Prostate gland (tissue), 2 donors: ENCODE results near the gene PRR5. TPM values are rescaled to one million over a fixed set of nuclear protein-coding genes. Genes with fewer than 3 reads are reported as not detected.

Experiments
- DNase-seq: peaks from one replicate; pipeline ENCODE4 v3.0.0-alpha.2; 2019; ENCODE audit warnings: low spot score
- H3K27ac ChIP-seq, 2 donors: fragments of 200-600 bp; sonication (generic); 2 replicates each; pipeline ENCODE4 v1.5.1; 2017 to 2019
- H3K27me3 ChIP-seq: fragments of 200-600 bp; sonication (generic); replicated peaks from 2 replicates; pipeline ENCODE4 v1.5.1; 2019; ENCODE audit not compliant: insufficient read depth
- H3K36me3 ChIP-seq, 2 donors: fragments of 200-600 bp; sonication (generic); 1 replicate in 1 of 2; 2 replicates in 1 of 2; pipeline versions ENCODE4 v1.5.1 to v1.8.1; 2017 to 2019
- H3K4me1 ChIP-seq: fragments of 200-600 bp; sonication (generic); replicated peaks from 2 replicates; pipeline ENCODE4 v1.5.1; 2019
- H3K4me3 ChIP-seq, 2 donors: fragments of 200-600 bp; sonication (generic); 2 replicates each; pipeline ENCODE4 v1.5.1; 2017 to 2019
- H3K9me3 ChIP-seq: fragments of 200-600 bp; sonication (generic); 2 replicates; pipeline ENCODE4 v1.5.1; 2017
- POLR2A ChIP-seq: fragments of 450-650 bp; IDR thresholded peaks from one replicate; pipeline ENCODE4 v1.6.1; 2016; ENCODE audit warnings: antibody characterized with exemption, mild to moderate bottlenecking
- POLR2AphosphoS5 ChIP-seq: sonication (generic); formaldehyde crosslinking; IDR thresholded peaks from one replicate; pipeline ENCODE4 v1.6.1; 2017; ENCODE audit warnings: antibody characterized with exemption
- WGBS: methylation state at CpG from one replicate; pipeline ENCODE4 v1.1.5; 2018; 5-methylcytosine and 5-hydroxymethylcytosine counted together
- intact Hi-C: fragments of 100-400 bp; cut with DNase I; formaldehyde crosslinking; loops from one replicate; pipeline ENCODE4 v1.14.2; 2022
- total RNA-seq, 2 donors: library from RNA; depleted of rRNA; stranded (reverse); fragments of >200 nt; gene quantifications; one replicate each; pipeline ENCODE4 v1.1.0, GENCODE V29; 2016
- TF ChIP-seq, protein P1 (sequence below), 4 experiments: fragments of 200-600 bp in 2 of 4; fragments of 450-650 bp in 2 of 4; sonication (generic) in 2 of 4; IDR thresholded peaks; 1 replicate in 3 of 4; 2 replicates in 1 of 4; pipeline ENCODE4 v1.5.1; 2016 to 2019; ENCODE audit warnings: antibody characterized with exemption in 4 of 4, mild to moderate bottlenecking in 2 of 4, moderate library complexity in 2 of 4

The PRR5 gene
- total RNA-seq, 2 donors from 2014 or later: 47.8 to 56.5 TPM

GRCh38 chr22:44665115-44665514 is 36.9 kb upstream of the PRR5 start:
- Histone ChIP-seq H3K4me3 (no peak overlapping the region), H3K9me3 (no peaks in the 10 kb centered on the region), H3K4me1 (no peaks in the 10 kb centered on the region), H3K27ac (no peak overlapping the region), H3K36me3 (no peaks in the 10 kb centered on the region), H3K27me3 (no peaks in the 10 kb centered on the region)
- no peak for DNase-seq
- TF ChIP-seq POLR2A (no peak), POLR2AphosphoS5 (no peak)
- TF ChIP-seq, protein P1, sequence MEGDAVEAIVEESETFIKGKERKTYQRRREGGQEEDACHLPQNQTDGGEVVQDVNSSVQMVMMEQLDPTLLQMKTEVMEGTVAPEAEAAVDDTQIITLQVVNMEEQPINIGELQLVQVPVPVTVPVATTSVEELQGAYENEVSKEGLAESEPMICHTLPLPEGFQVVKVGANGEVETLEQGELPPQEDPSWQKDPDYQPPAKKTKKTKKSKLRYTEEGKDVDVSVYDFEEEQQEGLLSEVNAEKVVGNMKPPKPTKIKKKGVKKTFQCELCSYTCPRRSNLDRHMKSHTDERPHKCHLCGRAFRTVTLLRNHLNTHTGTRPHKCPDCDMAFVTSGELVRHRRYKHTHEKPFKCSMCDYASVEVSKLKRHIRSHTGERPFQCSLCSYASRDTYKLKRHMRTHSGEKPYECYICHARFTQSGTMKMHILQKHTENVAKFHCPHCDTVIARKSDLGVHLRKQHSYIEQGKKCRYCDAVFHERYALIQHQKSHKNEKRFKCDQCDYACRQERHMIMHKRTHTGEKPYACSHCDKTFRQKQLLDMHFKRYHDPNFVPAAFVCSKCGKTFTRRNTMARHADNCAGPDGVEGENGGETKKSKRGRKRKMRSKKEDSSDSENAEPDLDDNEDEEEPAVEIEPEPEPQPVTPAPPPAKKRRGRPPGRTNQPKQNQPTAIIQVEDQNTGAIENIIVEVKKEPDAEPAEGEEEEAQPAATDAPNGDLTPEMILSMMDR (IDR thresholded peaks at IDR 0.05): no peak
- 73% methylated on average over 9 of the region's 9 CpGs for WGBS
- intact Hi-C loops: no loop called here

DNA sequence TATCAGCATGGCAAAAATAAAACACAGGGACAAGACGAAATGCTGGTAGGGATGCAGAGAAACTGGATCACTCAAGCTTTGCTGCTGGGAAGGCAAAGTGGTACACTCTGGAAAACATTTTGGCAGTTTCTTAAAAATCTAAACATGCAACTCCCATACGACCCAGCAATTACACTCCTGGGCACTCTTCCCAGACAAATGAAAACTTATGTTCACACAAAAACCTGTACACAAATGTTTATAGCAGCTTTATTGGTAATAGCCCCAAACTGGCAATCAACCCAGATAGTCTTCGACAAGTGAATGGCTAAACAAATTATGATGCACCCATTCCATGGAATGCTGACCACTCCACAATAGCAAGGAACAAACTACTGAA is 35.8 kb upstream of the PRR5 start:
- no peaks in the 10 kb centered on the region for H3K9me3 ChIP-seq
- intact Hi-C loops: no loop called here
- no peak overlapping the region for H3K27ac ChIP-seq
- no peak overlapping the region for H3K4me3 ChIP-seq
- H3K4me1 ChIP-seq: no peaks in the 10 kb centered on the region
- WGBS: 28% methylated on average over 3 of the region's 3 CpGs
- TF ChIP-seq POLR2A: no peak
- peak; percentile 4 for TF ChIP-seq POLR2AphosphoS5
- TF ChIP-seq, protein P1 (IDR thresholded peaks at IDR 0.05): no peak
- no peaks in the 10 kb centered on the region for H3K27me3 ChIP-seq
- DNase-seq: no peak
- H3K36me3 ChIP-seq: no peaks in the 10 kb centered on the region

DNA sequence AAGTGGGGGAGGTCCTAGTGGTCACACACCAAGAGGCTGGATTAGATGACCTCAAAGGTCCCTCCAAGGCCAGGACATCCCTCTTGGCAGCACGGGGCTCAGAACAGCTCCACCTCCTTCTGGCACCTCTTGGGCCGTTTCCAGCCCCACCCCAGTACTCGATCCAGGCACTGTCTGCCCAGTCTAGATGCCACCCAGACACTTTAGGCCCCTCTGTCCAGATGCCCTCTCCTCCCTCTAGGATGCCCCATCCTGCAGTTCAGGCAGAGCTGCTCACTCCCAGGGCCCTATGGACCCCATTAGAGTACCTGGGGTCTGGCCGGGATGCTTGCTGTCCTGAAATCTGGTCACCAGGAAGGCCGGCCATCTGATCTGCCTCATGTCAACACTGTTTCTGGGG is 34.7 kb upstream of the PRR5 start:
- Histone ChIP-seq H3K9me3 (no peaks in the 10 kb centered on the region), H3K36me3 (no peaks in the 10 kb centered on the region), H3K4me1 (no peaks in the 10 kb centered on the region), H3K4me3 (no peak overlapping the region), H3K27ac (peak overlapping the region; percentile 25 to 86), H3K27me3 (no peaks in the 10 kb centered on the region)
- intact Hi-C loops: no loop called here
- 42% methylated on average over 5 of the region's 5 CpGs for WGBS
- no peak for DNase-seq
- TF ChIP-seq POLR2A (no peak), POLR2AphosphoS5 (no peak)
- TF ChIP-seq, protein P1 (IDR thresholded peaks at IDR 0.05): no peak

DNA sequence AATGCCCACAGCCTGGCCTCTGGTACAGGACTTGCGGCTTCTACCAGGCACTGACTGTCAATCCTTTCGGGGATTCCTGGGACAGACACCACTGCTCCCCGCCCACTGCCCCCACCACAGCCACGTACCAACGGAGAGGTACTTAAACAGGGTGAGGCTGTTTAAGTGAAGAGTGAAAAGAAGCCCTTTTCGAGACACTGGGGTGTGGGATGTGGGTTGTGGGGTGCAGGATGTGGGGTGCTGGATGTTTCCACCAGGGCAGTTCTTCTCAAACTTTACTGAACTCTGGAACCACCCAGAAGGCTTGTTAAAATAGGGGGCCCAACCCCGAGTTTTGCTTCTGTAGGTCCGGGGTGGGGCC is 34.2 kb upstream of the PRR5 start:
- H3K27me3 ChIP-seq: no peaks in the 10 kb centered on the region
- WGBS: 27% methylated on average over 8 of the region's 8 CpGs
- H3K4me1 ChIP-seq: no peaks in the 10 kb centered on the region
- TF ChIP-seq, protein P1 (IDR thresholded peaks at IDR 0.05): no peak
- TF ChIP-seq POLR2A: no peak
- no peak for TF ChIP-seq POLR2AphosphoS5
- peak overlapping the region; percentile 58 to 67 for H3K4me3 ChIP-seq
- DNase-seq: no peak
- H3K9me3 ChIP-seq: no peaks in the 10 kb centered on the region
- peak overlapping the region; percentile 80 to 86 for H3K27ac ChIP-seq
- H3K36me3 ChIP-seq: no peaks in the 10 kb centered on the region
- intact Hi-C loops: no loop called here

- H3K27me3 ChIP-seq: no peaks in the 10 kb centered on the region
- H3K4me1 ChIP-seq: no peaks in the 10 kb centered on the region
- WGBS: under 1% methylated on average over 59 of the region's 87 CpGs
- H3K27ac ChIP-seq: peak overlapping the region; percentile 80 to 86
- DNase-seq: no peak
- no peaks in the 10 kb centered on the region for H3K9me3 ChIP-seq
- no peaks in the 10 kb centered on the region for H3K36me3 ChIP-seq
- H3K4me3 ChIP-seq: peak overlapping the region; percentile 58 to 67
- no peak for TF ChIP-seq POLR2AphosphoS5
- no peak for TF ChIP-seq POLR2A
- TF ChIP-seq, protein P1 (IDR thresholded peaks at IDR 0.05): no peak
- intact Hi-C loops: no loop called here
Observed at GRCh38 chr22:44668190-44668885, 33.7 kb upstream of the PRR5 start.
